Measurements from ENCODE around the gene CADM2.

DNA sequence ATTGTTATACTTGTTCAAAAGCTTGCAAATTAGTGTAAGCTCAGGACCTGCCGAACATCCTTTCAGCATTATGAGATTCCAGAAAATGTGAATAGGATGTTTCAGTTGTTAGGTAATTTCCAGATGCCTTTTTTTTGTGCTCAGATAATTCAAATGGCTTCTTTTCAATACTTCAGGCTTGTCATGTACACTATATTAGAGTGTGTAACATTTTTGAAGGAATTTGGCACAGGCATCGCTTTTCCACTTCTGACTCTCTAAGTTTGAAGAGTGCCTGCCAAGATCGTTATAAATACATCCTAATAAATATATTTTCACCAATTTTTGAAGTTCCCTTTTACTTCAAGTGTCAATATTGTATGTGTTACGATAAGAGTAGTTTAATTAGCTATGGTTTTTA lies 35.2 kb downstream of the CADM2 start:
- TF ChIP-seq CTCF (IDR thresholded peaks at IDR 0.05) (no peak), EZH2 (IDR thresholded peaks at IDR 0.05) (no peak)

Measured in neural progenitor cell (in vitro differentiated cells).